Neural cell (in vitro differentiated cells): Measurements from ENCODE around the gene GZMM. TPM values are rescaled to one million over a fixed set of nuclear protein-coding genes. Genes with fewer than 3 reads are reported as not detected.
A peak's percentile ranks its signal among the peaks of the same experiment; 100 is the strongest.

Experiments
- H2AFZ ChIP-seq: fragments of 200-600, 300-800 bp; sonication (generic), shearing (Covaris generic); 2 replicates; pipeline ENCODE4 v1.6.0; 2014; ENCODE audit warnings: low read depth, mild to moderate bottlenecking, antibody characterized with exemption, low read length, moderate library complexity
- H3F3A ChIP-seq: fragments of 200-600 bp; shearing (Covaris generic); 2 replicates; pipeline ENCODE4 v1.6.1; 2016; ENCODE audit warnings: mild to moderate bottlenecking, moderate library complexity, mixed read lengths, antibody characterized with exemption, low read length; ENCODE audit not compliant: insufficient read depth, poor library complexity, severe bottlenecking
- H3K27ac ChIP-seq: fragments of 200-600, 300-800 bp; sonication (generic), shearing (Covaris generic); 2 replicates; pipeline ENCODE4 v1.5.1; 2014; ENCODE audit warnings: mild to moderate bottlenecking, low read length, moderate library complexity
- H3K27me3 ChIP-seq: fragments of 300-800, 200-600 bp; sonication (generic), shearing (Covaris generic); 2 replicates; pipeline ENCODE4 v1.6.0; 2014; ENCODE audit warnings: mild to moderate bottlenecking, low read depth, low read length, moderate library complexity; ENCODE audit not compliant: insufficient read depth
- H3K36me3 ChIP-seq: fragments of 300-800, 200-600 bp; sonication (generic), shearing (Covaris generic); 2 replicates; pipeline ENCODE4 v1.5.1; 2014; ENCODE audit warnings: mild to moderate bottlenecking, antibody characterized with exemption, low read length, moderate library complexity; ENCODE audit not compliant: insufficient read depth
- H3K4me2 ChIP-seq: fragments of 300-800, 200-600 bp; sonication (generic), shearing (Covaris generic); 2 replicates; pipeline ENCODE4 v1.6.0; 2014; ENCODE audit warnings: mild to moderate bottlenecking, low read length
- H3K4me3 ChIP-seq: fragments of 300-800, 200-600 bp; sonication (generic), shearing (Covaris generic); 2 replicates; pipeline ENCODE4 v1.5.1; 2014; ENCODE audit warnings: mild to moderate bottlenecking, low read length, moderate library complexity
- H3K79me2 ChIP-seq: fragments of 200-600 bp; shearing (Covaris generic); replicated peaks from 2 replicates; pipeline ENCODE4 v1.6.0; 2014; ENCODE audit warnings: mild to moderate bottlenecking, low read length, moderate library complexity; ENCODE audit not compliant: insufficient read depth
- H3K9ac ChIP-seq: fragments of 300-800, 200-600 bp; sonication (generic), shearing (Covaris generic); 2 replicates; pipeline ENCODE4 v1.6.1; 2016; ENCODE audit warnings: mild to moderate bottlenecking, low read length, mixed read lengths
- H3K9me2 ChIP-seq: fragments of 200-600 bp; shearing (Covaris generic); 2 replicates; pipeline ENCODE4 v1.6.1; 2016; ENCODE audit warnings: mild to moderate bottlenecking, low read length, mixed read lengths; ENCODE audit not compliant: insufficient read depth
- H3K9me3 ChIP-seq: fragments of 200-600, 300-800 bp; sonication (generic), shearing (Covaris generic); 2 replicates; pipeline ENCODE4 v1.6.1; 2016; ENCODE audit warnings: mild to moderate bottlenecking, mixed run types, low read length, moderate library complexity, mixed read lengths
- H4K20me1 ChIP-seq: fragments of 200-600 bp; shearing (Covaris generic); 2 replicates; pipeline ENCODE4 v1.6.1; 2016; ENCODE audit warnings: mild to moderate bottlenecking, mixed run types; ENCODE audit not compliant: insufficient read depth
- EP300 ChIP-seq: fragments of 450-650 bp; conservative IDR thresholded peaks from 2 replicates; pipeline ENCODE4 v1.6.1; 2014; ENCODE audit warnings: antibody characterized with exemption, mild to moderate bottlenecking, moderate library complexity; ENCODE audit not compliant: poor library complexity, severe bottlenecking
- EZH2 ChIP-seq: fragments of 200-600, 300-800 bp; shearing (Covaris generic), sonication (generic); IDR thresholded peaks from 2 replicates; pipeline ENCODE4 v1.6.1; 2014; ENCODE audit warnings: antibody characterized with exemption, low read length, borderline replicate concordance, mild to moderate bottlenecking; ENCODE audit not compliant: insufficient read depth, poor library complexity, severe bottlenecking
- MXI1 ChIP-seq: fragments of 450-650 bp; conservative IDR thresholded peaks from 2 replicates; pipeline ENCODE4 v1.6.1; 2014; ENCODE audit warnings: antibody characterized with exemption, mild to moderate bottlenecking; ENCODE audit not compliant: poor library complexity, severe bottlenecking
- POLR2AphosphoS5 ChIP-seq: IDR thresholded peaks from 2 replicates; pipeline ENCODE4 v1.6.1; 2012
- RAD21 ChIP-seq: fragments of 450-650 bp; conservative IDR thresholded peaks from 2 replicates; pipeline ENCODE4 v1.6.1; 2014; ENCODE audit warnings: antibody characterized with exemption, mild to moderate bottlenecking, moderate library complexity
- REST ChIP-seq: IDR thresholded peaks from 2 replicates; pipeline ENCODE4 v1.6.1; 2012; ENCODE audit warnings: borderline replicate concordance
- SMC3 ChIP-seq: fragments of 450-650 bp; conservative IDR thresholded peaks from 2 replicates; pipeline ENCODE4 v1.6.1; 2014; ENCODE audit warnings: antibody characterized with exemption, mild to moderate bottlenecking, moderate library complexity; ENCODE audit not compliant: poor library complexity
- TAF1 ChIP-seq: IDR thresholded peaks from 2 replicates; pipeline ENCODE4 v1.6.1; 2012; ENCODE audit warnings: low read depth
- polyA plus RNA-seq: library from polyadenylated mRNA; depleted of rRNA; stranded (reverse); fragments of >200 nt; gene quantifications from 2 replicates; pipeline ENCODE4 v1.2.3, GENCODE V29; 2014
- TF ChIP-seq, protein P1 (sequence below): fragments of 450-650 bp; IDR thresholded peaks from 2 replicates; pipeline ENCODE4 v1.5.1; 2014; ENCODE audit warnings: antibody characterized with exemption, mild to moderate bottlenecking, moderate library complexity; ENCODE audit not compliant: poor library complexity, severe bottlenecking

GZMM gene
- polyA plus RNA-seq, 1 donor from 2014 or later: 0.38 TPM

GRCh38 chr19:525857-526419 lies 17.9 kb upstream of the GZMM start:
- Histone ChIP-seq H2AFZ (no peak overlapping the region), H4K20me1 (no peaks in the 10 kb centered on the region), H3K27ac (no peak overlapping the region), H3K9ac (no peak overlapping the region), H3K4me2 (no peak overlapping the region), H3F3A (no peaks in the 10 kb centered on the region), H3K27me3 (no peaks in the 10 kb centered on the region), H3K36me3 (no peaks in the 10 kb centered on the region), H3K79me2 (no peaks in the 10 kb centered on the region), H3K4me3 (no peak overlapping the region), H3K9me2 (no peaks in the 10 kb centered on the region), H3K9me3 (no peaks in the 10 kb centered on the region)
- TF ChIP-seq TAF1 (no peak), POLR2AphosphoS5 (no peak), SMC3 (no peak), MXI1 (no peak), REST (no peak), RAD21 (no peak), EP300 (no peak), EZH2 (no peak)
- TF ChIP-seq, protein P1, sequence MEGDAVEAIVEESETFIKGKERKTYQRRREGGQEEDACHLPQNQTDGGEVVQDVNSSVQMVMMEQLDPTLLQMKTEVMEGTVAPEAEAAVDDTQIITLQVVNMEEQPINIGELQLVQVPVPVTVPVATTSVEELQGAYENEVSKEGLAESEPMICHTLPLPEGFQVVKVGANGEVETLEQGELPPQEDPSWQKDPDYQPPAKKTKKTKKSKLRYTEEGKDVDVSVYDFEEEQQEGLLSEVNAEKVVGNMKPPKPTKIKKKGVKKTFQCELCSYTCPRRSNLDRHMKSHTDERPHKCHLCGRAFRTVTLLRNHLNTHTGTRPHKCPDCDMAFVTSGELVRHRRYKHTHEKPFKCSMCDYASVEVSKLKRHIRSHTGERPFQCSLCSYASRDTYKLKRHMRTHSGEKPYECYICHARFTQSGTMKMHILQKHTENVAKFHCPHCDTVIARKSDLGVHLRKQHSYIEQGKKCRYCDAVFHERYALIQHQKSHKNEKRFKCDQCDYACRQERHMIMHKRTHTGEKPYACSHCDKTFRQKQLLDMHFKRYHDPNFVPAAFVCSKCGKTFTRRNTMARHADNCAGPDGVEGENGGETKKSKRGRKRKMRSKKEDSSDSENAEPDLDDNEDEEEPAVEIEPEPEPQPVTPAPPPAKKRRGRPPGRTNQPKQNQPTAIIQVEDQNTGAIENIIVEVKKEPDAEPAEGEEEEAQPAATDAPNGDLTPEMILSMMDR: no peak

DNA sequence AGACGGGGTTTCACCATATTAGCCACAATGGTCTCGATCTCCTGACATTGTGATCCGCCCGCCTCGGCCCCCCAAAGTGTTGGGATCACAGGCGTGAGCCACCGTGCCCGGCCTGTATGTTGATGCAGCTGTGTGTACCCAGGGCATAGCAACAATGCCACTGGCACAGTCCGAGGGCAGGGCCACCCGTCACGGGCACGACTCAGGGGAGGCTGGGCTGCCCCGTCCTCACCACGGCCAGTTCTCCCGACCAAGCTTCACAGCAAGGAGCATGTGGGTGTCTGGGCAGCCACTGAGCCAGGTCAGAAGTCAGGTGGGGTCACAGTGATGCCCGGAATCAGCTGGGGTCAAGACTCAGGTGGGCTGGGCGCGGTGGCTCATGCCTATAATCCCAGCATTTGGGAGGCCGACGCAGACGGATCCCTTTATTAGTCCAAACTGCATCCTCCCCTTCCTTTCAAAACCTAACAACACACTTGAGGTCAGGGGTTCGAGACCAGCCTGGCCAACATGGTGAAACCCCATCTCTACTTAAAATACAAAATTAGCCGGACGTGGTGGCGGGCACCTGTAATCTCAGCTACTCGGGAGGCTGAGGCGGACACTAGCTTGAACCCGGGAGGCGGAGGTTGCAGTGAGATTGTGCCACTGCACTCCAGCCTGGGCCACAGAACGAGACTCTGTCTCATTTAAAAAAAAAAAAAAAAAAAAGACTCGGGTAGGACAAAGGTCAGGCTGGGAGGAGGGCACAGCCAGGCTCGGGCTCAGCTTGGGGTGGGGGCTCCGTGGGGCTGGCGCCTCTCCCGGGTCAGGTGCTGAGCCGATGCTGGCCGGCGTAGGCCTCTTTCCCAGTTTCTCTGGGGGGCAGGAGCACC lies 13.5 kb upstream of the GZMM start:
- Histone ChIP-seq H2AFZ (peak overlapping the region; percentile 27), H3K27ac (peak overlapping the region; percentile 87), H3K79me2 (peaks cover 29% of the 10 kb centered on the region), H3K4me3 (peak overlapping the region; percentile 77), H3K9ac (peak overlapping the region; percentile 89), H3K36me3 (no peaks in the 10 kb centered on the region), H3F3A (no peaks in the 10 kb centered on the region), H3K9me3 (no peaks in the 10 kb centered on the region), H3K27me3 (no peaks in the 10 kb centered on the region), H4K20me1 (peaks cover 16% of the 10 kb centered on the region), H3K9me2 (no peaks in the 10 kb centered on the region), H3K4me2 (no peak overlapping the region)
- no peak for TF ChIP-seq SMC3
- no peak for TF ChIP-seq EP300
- TF ChIP-seq TAF1: no peak
- TF ChIP-seq POLR2AphosphoS5: no peak
